Measurements from ENCODE around the gene ZNF407.

DNA sequence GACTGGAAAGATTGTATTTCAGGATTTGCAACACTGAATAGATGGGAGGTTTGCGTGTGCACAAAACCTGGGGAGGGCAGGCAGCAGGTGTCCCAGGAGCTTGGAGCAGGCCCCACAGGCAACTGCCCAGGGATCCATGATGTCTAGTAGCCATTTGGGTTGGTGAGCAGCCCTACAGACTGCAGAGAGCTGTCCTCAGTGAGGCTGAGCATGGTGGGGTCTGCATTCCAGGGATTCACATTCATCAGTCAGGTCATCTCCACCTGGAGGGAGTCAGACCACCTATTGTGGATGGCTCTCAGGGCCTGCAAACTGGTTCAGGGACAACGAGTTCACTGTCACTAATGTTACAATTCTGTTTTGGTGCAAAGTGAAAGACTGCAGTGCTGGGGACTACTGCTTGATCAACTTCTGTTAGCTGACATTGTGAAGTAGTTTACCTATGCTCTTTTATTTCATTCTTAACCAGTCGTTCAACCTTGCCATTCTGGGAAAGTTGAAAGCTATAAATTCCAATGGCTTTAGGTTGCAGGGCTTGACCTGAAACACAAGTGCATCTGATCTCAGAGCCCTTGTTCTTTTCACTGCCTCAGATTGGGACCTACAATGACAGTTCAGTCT is 222.6 kb downstream of the ZNF407 start:
- TF ChIP-seq CTCF (IDR thresholded peaks at IDR 0.05) (no peak), POLR2A (IDR thresholded peaks at IDR 0.05) (no peak)

All from gastroesophageal sphincter (tissue), 3 donors.